Lung (tissue), 12 donors: ENCODE data around the gene ARL5C. TPM values are rescaled to one million over a fixed set of nuclear protein-coding genes. Genes with fewer than 3 reads are reported as not detected.

Experiments used
- ATAC-seq: fragments of 200-7000 bp; cut with Tn5 transposase; one replicate; pipeline ENCODE4 v1.9.1; 2020; ENCODE audit warnings: moderate number of reproducible peaks; ENCODE audit not compliant: insufficient read depth, low FRiP score
- DNase-seq, 3 donors: peaks; one replicate each; pipeline ENCODE4 v3.0.0-alpha.2; 2013 to 2017
- H3K27ac ChIP-seq, 2 donors: one replicate each; pipeline ENCODE4 v1.5.1; 2013; ENCODE audit warnings: mild to moderate bottlenecking in 2 of 2, moderate library complexity in 2 of 2, control low read depth in 1 of 2, inconsistent platforms in 1 of 2, low read depth in 1 of 2, low read length in 1 of 2
- H3K27me3 ChIP-seq, 3 donors: one replicate each; pipeline ENCODE4 v1.5.1; 2013; ENCODE audit warnings: low read length in 2 of 3; ENCODE audit not compliant: control insufficient read depth in 3 of 3, insufficient read depth in 3 of 3
- H3K36me3 ChIP-seq, 4 donors: one replicate each; pipeline ENCODE4 v1.5.1; 2013; ENCODE audit warnings: low read length in 4 of 4, mild to moderate bottlenecking in 1 of 4, moderate library complexity in 1 of 4; ENCODE audit not compliant: control insufficient read depth in 4 of 4, insufficient read depth in 4 of 4
- H3K4me1 ChIP-seq, 5 donors: one replicate each; pipeline ENCODE4 v1.5.1; 2013; ENCODE audit warnings: low read length in 5 of 5, mild to moderate bottlenecking in 2 of 5, moderate library complexity in 1 of 5; ENCODE audit not compliant: control insufficient read depth in 5 of 5, insufficient read depth in 5 of 5
- H3K4me3 ChIP-seq: one replicate; pipeline ENCODE4 v1.5.1; 2013; ENCODE audit warnings: mild to moderate bottlenecking, control low read depth, moderate library complexity
- H3K9ac ChIP-seq, 2 donors: one replicate each; pipeline ENCODE4 v1.5.1; 2013; ENCODE audit warnings: low read length in 2 of 2, control low read depth in 1 of 2; ENCODE audit not compliant: insufficient read depth in 1 of 2
- H3K9me3 ChIP-seq, 4 donors: one replicate each; pipeline ENCODE4 v1.5.1; 2013; ENCODE audit warnings: low read length in 3 of 4, mild to moderate bottlenecking in 1 of 4, moderate library complexity in 1 of 4; ENCODE audit not compliant: control insufficient read depth in 4 of 4, insufficient read depth in 3 of 4
- CTCF ChIP-seq: IDR thresholded peaks from 2 replicates; pipeline ENCODE4 v1.5.1; 2012; ENCODE audit warnings: mild to moderate bottlenecking; ENCODE audit errors: control extremely low read depth, extremely low read depth
- WGBS, 2 donors: extraction: QIAGEN DNeasy Blood & Tissue Kit; methylation state at CpG; one replicate each; pipeline ENCODE4 v1.1.7; 2013; 5-methylcytosine and 5-hydroxymethylcytosine counted together
- polyA plus RNA-seq, 2 donors: library from polyadenylated mRNA; stranded (reverse); fragments of 200-250 nt; gene quantifications; one replicate each; pipeline ENCODE4 v1.2.1, GENCODE V29; 2013
- total RNA-seq, 2 donors: library from RNA; depleted of rRNA in 1 of 2; stranded (reverse); fragments of >200 nt in 1 of 2; gene quantifications; one replicate each; pipeline ENCODE4 v1.2.1, GENCODE V29; 2014 to 2021
- donor health status: control.
- donor health status: control.
- donor health status: Bipolar disorder and iron deficiency.
- donor health status: healthy.
- donor health status: DM: yes; HTN: yes; CAD: no.

Gene ARL5C
- total and polyA plus RNA-seq, 4 donors: not detected

- Histone ChIP-seq H3K9ac (no peak overlapping the region), H3K4me1 (peaks cover 0 to 7% (median 3%) of the 10 kb centered on the region in 5 donors), H3K36me3 (no peaks in the 10 kb centered on the region), H3K4me3 (no peak overlapping the region), H3K9me3 (no peaks in the 10 kb centered on the region), H3K27ac (no peak overlapping the region), H3K27me3 (no peaks in the 10 kb centered on the region)
- WGBS, 2 donors: 97% methylated on average over 5 of the region's 5 CpGs
- TF ChIP-seq CTCF: no peak
- no peak for DNase-seq
- no peak for ATAC-seq
Observed at GRCh38 chr17:39141294-39141693, 24.7 kb downstream of the ARL5C start.

GRCh38 chr17:39139561-39139960, 26.4 kb downstream of the ARL5C start:
- 94 to 96% methylated on average over 9 of the region's 9 CpGs for WGBS, 2 donors
- H3K4me1 ChIP-seq: peaks cover 0 to 7% (median 3%) of the 10 kb centered on the region in 5 donors
- ATAC-seq (no peak), DNase-seq (no peak)
- no peak overlapping the region for H3K27ac ChIP-seq
- H3K9me3 ChIP-seq: no peaks in the 10 kb centered on the region
- H3K9ac ChIP-seq: no peak overlapping the region
- H3K36me3 ChIP-seq: no peaks in the 10 kb centered on the region
- no peak for TF ChIP-seq CTCF
- H3K4me3 ChIP-seq: no peak overlapping the region
- no peaks in the 10 kb centered on the region for H3K27me3 ChIP-seq

DNA sequence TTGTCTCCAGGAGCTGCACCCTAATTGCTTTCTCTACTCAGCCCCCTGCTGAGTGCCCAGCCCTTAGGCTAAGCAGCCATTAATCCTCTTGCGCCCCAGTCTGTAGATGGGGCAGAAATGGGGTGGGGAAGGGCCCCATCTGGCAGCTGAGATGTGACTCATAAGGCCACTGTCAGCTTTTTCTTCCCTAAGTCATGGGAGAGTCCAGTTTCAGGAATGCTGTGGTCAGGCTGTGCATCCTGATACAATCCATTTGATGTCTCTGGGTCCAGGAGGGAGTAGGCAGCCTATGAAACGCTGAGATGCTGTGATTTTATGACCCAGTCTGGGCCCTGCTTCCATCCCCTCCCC, 26.8 kb downstream of the ARL5C start:
- no peak for ATAC-seq
- H3K36me3 ChIP-seq: no peaks in the 10 kb centered on the region
- no peak overlapping the region for H3K9ac ChIP-seq
- no peaks in the 10 kb centered on the region for H3K9me3 ChIP-seq
- 86 to 94% methylated on average over 2 of the region's 2 CpGs for WGBS, 2 donors
- no peaks in the 10 kb centered on the region for H3K27me3 ChIP-seq
- no peak overlapping the region for H3K4me3 ChIP-seq
- no peak for TF ChIP-seq CTCF
- no peak for DNase-seq
- H3K27ac ChIP-seq: no peak overlapping the region
- H3K4me1 ChIP-seq: peaks cover 0 to 7% (median 1%) of the 10 kb centered on the region in 5 donors

- 91 to 95% methylated on average over 13 of the region's 13 CpGs for WGBS, 2 donors
- Histone ChIP-seq H3K4me1 (peaks cover 0 to 4% (median 0%) of the 10 kb centered on the region in 5 donors), H3K9me3 (no peaks in the 10 kb centered on the region), H3K4me3 (no peak overlapping the region), H3K9ac (no peak overlapping the region), H3K27me3 (no peaks in the 10 kb centered on the region), H3K27ac (no peak overlapping the region), H3K36me3 (no peaks in the 10 kb centered on the region)
- ATAC-seq: no peak
- no peak for TF ChIP-seq CTCF
- no peak for DNase-seq
Observed at GRCh38 chr17:39138431-39139160, 27.4 kb downstream of the ARL5C start.
